NCI-H2029 (cell line): ENCODE data around the gene IPO11.
"Not testable (repeated sequence)": the region's sequence is repeated elsewhere in the genome, so short reads cannot be mapped to it uniquely, and the experiment has no call there.

Experiments used
- DNase-seq: peaks from one replicate; lab custom pipeline; 2025; lab: John Stamatoyannopoulos, UW

The IPO11 gene

DNA sequence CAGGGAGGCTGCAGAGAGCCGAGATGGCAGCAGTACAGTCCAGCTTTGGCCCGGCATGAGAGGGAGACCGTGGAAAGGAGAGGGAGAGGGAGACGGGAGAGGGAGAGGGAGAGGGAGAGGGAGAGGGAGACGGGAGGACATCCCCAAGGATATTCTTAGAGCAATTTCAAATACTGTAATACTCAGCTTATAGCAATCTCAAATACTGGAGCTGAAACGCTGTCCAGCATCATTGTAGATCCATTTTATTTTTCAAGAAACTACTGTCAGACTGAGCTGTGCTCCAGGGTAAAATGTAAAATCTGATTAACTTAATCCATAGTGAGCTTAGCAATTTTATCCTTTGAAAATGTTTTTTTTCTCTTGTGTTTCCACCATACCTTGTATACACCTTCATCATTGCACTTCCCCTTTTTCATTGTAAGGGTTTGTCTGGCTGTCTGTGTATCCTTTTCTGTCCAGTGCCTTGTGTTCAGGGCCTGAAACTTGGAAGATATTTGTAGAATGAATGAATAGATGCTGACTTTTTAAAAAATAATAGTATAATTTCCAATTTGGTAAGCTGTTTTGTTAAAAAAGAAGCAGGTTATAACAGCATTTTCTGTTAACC lies 102.1 kb downstream of the IPO11 start:
- DNase-seq: no peak

- not testable (repeated sequence) for DNase-seq
Observed at GRCh38 chr5:62520812-62521211, 108.2 kb downstream of the IPO11 start.

GRCh38 chr5:62521319-62521718 lies 108.8 kb downstream of the IPO11 start:
- DNase-seq: no peak

- no peak for DNase-seq
Observed at GRCh38 chr5:62522811-62523210, 110.2 kb downstream of the IPO11 start.

- DNase-seq: no peak
Observed at GRCh38 chr5:62533597-62533996, 121.0 kb downstream of the IPO11 start.

DNA sequence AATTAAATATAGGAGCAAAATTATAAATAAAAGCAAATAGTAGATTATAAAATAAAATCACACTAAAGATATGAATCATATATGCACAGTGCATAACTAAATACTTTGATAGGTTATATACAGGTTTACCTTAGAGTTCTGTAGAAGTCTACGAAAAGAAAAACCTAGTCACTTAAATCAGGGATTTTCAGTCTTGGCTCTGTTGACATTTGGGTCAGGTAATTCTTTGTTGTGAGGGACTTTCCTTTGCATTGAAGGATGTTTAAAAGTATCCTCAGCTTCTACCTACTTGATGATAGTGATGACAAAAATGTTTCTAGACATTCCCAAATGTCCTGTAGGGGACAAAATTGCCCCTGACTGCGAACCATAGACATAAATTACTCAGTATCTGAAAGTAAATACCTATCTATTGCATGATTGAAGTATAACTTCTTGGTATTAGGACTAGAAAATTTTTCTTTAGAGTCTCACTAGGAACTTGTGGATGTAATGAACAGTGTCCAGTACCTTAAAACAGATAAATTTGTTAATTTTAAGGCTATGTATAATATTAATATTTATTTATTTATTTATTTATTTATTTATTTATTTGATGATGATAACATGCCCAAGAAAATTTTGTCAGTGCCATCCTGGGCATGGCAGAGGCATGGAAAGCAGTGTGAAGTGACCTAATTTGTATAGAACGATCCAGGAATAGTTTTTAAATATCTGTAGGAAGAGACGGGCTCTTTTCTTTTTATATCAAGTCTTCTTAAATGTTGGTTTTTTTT lies 122.1 kb downstream of the IPO11 start:
- no peak for DNase-seq

DNA sequence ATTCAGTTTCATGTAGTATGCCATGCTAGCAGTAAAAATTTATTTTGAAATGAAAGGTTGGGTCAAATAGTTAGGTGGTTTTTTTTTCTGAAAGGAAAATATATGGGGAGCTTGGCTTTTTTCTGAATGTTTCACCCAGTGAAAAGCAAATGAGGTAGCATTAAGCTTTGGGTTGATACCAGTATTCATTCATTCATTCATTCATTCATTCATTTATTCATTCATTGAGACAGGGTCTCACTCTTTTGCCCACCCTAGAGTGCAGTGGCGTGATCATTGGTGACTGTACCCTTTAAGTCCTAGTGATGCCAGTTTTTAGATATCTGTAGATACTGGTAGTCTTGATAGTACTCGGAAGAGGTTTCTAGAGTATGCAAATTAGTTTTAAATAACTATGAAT lies 123.7 kb downstream of the IPO11 start:
- DNase-seq: no peak

- no peak for DNase-seq
Observed at GRCh38 chr5:62536783-62537182, 124.2 kb downstream of the IPO11 start.

- no peak for DNase-seq
Observed at GRCh38 chr5:62538017-62538942, 125.7 kb downstream of the IPO11 start.

DNA sequence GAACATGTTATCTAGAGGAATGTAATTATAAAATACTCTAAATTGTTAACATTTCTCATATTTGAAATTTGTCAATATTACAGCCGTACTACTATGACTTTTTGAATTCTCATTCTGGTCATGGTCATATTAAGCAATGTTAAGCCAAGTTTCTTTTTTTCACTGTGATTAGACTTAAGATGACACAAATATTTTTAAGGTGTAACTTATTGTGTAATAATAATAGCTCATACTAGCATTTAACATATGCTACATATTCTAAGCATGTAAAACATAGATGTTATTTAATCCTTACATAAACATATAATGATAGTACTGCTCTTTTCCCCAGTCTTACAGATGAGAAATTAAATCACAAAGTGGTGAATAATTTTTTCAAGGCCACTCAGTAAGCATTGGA lies 130.2 kb downstream of the IPO11 start:
- no peak for DNase-seq

- DNase-seq: no peak
Observed at GRCh38 chr5:62547945-62548630, 135.5 kb downstream of the IPO11 start.

DNA sequence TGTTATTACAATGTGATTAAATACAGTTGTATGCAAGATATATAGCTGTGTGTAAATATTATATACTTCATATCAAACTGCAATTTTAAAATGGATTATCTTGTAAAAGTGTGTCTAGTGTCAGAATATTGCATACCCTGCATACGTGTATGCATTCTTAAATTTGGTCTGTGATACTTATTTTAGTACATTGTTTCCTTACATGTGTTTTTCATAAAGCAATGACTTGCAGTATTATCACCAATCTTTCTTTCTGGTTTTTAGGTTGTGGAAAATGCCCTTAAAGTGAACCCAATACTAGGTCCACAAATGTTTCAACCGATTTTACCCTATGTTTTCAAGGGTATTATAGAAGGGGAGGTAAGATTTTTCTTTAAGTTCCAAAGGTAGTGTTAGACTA lies 137.5 kb downstream of the IPO11 start:
- DNase-seq: no peak

DNA sequence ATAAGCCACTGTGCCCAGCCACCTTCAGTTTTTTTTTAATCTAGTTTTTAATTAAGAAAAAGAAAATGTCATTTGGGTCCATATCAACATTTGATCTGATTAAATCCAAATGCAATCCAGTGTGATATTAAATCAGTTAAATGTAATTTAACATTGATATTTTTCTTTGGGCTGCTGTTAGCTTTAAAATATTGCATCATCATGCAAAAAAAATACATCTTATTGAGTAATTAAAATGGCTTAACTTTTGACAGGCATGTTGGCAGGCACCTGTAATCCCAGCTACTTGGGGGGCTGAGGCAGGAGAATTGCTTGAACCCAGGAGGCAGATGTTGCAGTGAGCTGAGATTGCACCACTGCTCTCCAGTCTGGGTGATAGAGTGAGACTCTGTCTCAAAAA lies 143.4 kb downstream of the IPO11 start:
- DNase-seq: no peak

- DNase-seq: no peak
Observed at GRCh38 chr5:62558941-62559340, 146.4 kb downstream of the IPO11 start.

DNA sequence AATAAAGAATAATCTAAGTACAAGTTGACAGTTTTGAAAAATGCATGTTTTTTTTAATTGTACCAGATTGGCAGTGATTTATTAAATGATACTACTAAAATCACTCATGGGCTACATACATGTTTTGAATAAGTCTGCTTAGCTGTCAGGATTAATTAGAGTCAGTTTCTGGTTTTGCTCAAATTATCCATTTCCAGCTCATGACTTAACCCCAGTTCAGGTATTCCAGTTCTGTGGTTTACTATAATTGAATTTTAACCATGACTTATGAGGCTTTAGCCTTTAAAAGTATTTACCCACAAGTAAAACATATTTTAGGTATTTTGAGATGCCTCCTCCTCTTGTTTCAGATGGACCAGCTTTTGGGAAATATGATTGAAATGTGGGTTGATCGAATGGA lies 148.2 kb downstream of the IPO11 start:
- DNase-seq: no peak

DNA sequence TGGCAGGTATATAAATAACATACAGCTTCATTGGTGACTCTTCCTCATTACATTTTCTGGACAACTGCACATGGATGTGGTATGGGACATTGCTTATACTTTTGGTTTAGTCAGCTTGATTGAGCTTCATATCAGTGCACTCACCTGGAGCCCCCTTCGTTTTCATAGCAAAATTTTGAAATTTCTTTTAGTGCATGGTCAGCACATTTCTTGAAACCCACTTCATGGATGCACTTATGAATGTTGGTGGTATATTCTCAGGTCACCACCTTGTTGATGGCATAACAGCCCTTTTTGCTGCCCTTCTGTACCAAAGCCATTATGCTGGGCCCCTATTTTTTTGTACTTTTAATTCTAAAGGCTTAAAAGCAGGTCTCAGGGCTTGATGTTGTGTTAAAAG lies 149.3 kb downstream of the IPO11 start:
- DNase-seq: no peak

DNA sequence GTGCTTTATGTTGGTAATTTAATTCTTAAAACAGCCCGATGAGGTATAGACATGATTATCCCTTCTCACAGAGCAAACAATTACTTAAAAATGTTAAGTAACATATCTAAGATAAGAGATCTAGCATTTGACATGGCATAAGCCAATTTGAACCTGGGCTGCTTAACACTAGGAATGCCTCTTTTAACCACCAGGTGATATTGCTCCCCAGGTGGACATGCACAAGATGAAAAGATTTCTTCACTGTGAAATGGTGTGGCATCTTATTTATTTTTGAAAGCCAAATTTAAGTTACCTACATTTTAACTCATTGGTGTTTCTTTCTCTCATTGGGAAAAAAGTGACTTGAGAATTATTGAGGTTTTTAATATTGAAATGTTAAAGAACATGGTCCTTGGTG lies 150.3 kb downstream of the IPO11 start:
- DNase-seq: no peak

GRCh38 chr5:62564101-62564500 lies 151.5 kb downstream of the IPO11 start:
- no peak for DNase-seq

GRCh38 chr5:62565740-62566139 lies 153.2 kb downstream of the IPO11 start:
- DNase-seq: not testable (repeated sequence)

GRCh38 chr5:62568143-62568542 lies 155.6 kb downstream of the IPO11 start:
- DNase-seq: no peak

- no peak for DNase-seq
Observed at GRCh38 chr5:62568800-62569432, 156.4 kb downstream of the IPO11 start.

DNA sequence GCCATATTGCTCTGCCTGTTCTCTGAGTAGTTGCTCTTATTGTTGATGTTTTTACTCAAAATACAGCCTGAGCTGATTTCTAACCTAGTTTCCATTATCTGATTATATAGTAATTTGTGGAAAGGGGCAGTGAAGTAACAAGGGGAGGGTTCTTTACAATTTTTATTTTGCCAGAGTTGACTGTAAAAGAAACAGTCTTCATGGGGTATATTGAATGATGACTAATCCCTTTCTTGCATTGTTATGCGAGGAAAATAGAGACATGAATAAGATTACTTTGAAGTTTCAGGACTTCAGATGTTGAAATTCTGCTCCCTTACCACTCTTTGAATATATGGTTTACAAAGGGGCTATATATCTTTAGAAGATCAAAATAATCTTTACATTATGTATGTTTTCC lies 156.9 kb downstream of the IPO11 start:
- no peak for DNase-seq
